Choroid plexus epithelial cell (primary cell): ENCODE data around the gene MGA.

Experiments used
- DNase-seq: peaks from one replicate; pipeline ENCODE4 v3.0.0-alpha.2; 2010; ENCODE audit warnings: low read depth
- H3K4me3 ChIP-seq: 2 replicates; pipeline ENCODE4 v1.5.1; 2011; ENCODE audit warnings: low read depth, mild to moderate bottlenecking, control low read depth, low read length, moderate library complexity
- CTCF ChIP-seq: conservative IDR thresholded peaks from 2 replicates; pipeline ENCODE4 v1.5.1; 2011; ENCODE audit warnings: low read depth, mild to moderate bottlenecking, control low read depth, inconsistent platforms, low read length, moderate library complexity

Gene MGA

GRCh38 chr15:41779662-41780157 lies 119.5 kb downstream of the MGA start:
- H3K4me3 ChIP-seq, result no peak overlapping the region
- no peak for DNase-seq
- no peak for TF ChIP-seq CTCF

GRCh38 chr15:41780266-41780665 lies 120.1 kb downstream of the MGA start:
- no peak overlapping the region for H3K4me3 ChIP-seq
- TF ChIP-seq CTCF, result no peak
- no peak for DNase-seq

- no peak for DNase-seq
- no peak overlapping the region for H3K4me3 ChIP-seq
- no peak for TF ChIP-seq CTCF
These were observed 120.5 kb downstream of the MGA start for GRCh38 chr15:41780727-41781126.

GRCh38 chr15:41782371-41783282 lies 122.4 kb downstream of the MGA start:
- H3K4me3 ChIP-seq, result no peak overlapping the region
- no peak for DNase-seq
- no peak for TF ChIP-seq CTCF

- TF ChIP-seq CTCF, result no peak
- no peak overlapping the region for H3K4me3 ChIP-seq
- no peak for DNase-seq
These were observed 123.1 kb downstream of the MGA start for GRCh38 chr15:41783296-41783695.

- no peak for TF ChIP-seq CTCF
- H3K4me3 ChIP-seq, result no peak overlapping the region
- no peak for DNase-seq
These were observed 128.1 kb downstream of the MGA start for GRCh38 chr15:41788262-41788661.

GRCh38 chr15:41789236-41789635 lies 129.0 kb downstream of the MGA start:
- DNase-seq, result no peak
- TF ChIP-seq CTCF, result no peak
- no peak overlapping the region for H3K4me3 ChIP-seq
